ENCODE results near the gene TP53RK.

TP53RK gene

GRCh38 chr20:46657137-46657536 is 32.1 kb downstream of the TP53RK start:
- no peak for DNase-seq

GRCh38 chr20:46652699-46653098 is 36.5 kb downstream of the TP53RK start:
- DNase-seq = no peak

- DNase-seq = no peak
Measured at GRCh38 chr20:46651091-46651962, 37.9 kb downstream of the TP53RK start, which contains the start of gene SLC13A3. Gene SLC13A3 (minus strand): TSS chr20:46651459. CDS start chr20:46651421, 38 bp downstream.

- DNase-seq = no peak
Measured at GRCh38 chr20:46650575-46651090, 38.6 kb downstream of the TP53RK start.

GRCh38 chr20:46649965-46650542 is 39.2 kb downstream of the TP53RK start:
- no peak for DNase-seq

GRCh38 chr20:46649650-46649949 is 39.6 kb downstream of the TP53RK start:
- no peak for DNase-seq

- DNase-seq = no peak
Measured at GRCh38 chr20:46648903-46649649, 40.2 kb downstream of the TP53RK start.

GRCh38 chr20:46647469-46647868 is 41.8 kb downstream of the TP53RK start:
- DNase-seq = no peak

- DNase-seq = no peak
Measured at GRCh38 chr20:46646659-46647380, 42.4 kb downstream of the TP53RK start.

- no peak for DNase-seq
Measured at GRCh38 chr20:46646122-46646521, 43.1 kb downstream of the TP53RK start.

GRCh38 chr20:46644733-46645132 is 44.5 kb downstream of the TP53RK start:
- DNase-seq = no peak

GRCh38 chr20:46644160-46644559 is 45.1 kb downstream of the TP53RK start:
- DNase-seq = no peak

- no peak for DNase-seq
Measured at GRCh38 chr20:46642969-46643343, 46.3 kb downstream of the TP53RK start.

- DNase-seq = no peak
Measured at GRCh38 chr20:46642265-46642968, 46.8 kb downstream of the TP53RK start.

GRCh38 chr20:46641424-46641823 is 47.8 kb downstream of the TP53RK start:
- DNase-seq = no peak

- DNase-seq = no peak
Measured at GRCh38 chr20:46640536-46641311, 48.5 kb downstream of the TP53RK start.

- DNase-seq = no peak
Measured at GRCh38 chr20:46640044-46640443, 49.2 kb downstream of the TP53RK start.

GRCh38 chr20:46639587-46639986 is 49.7 kb downstream of the TP53RK start:
- DNase-seq = no peak

GRCh38 chr20:46638898-46639274 is 50.4 kb downstream of the TP53RK start:
- DNase-seq = no peak

- no peak for DNase-seq
Measured at GRCh38 chr20:46638134-46638897, 50.9 kb downstream of the TP53RK start.
